HPDE6-E6E7 (cell line): ENCODE results near the gene HSD11B1L.

Experiments
- DNase-seq: peaks from one replicate; pipeline ENCODE4 v3.0.0; 2011; ENCODE audit warnings: missing footprints; ENCODE audit errors: extremely low spot score

Gene HSD11B1L

GRCh38 chr19:5666921-5667610, 13.8 kb upstream of the HSD11B1L start:
- no peak for DNase-seq

GRCh38 chr19:5667751-5668271, 13.0 kb upstream of the HSD11B1L start:
- DNase-seq = no peak

GRCh38 chr19:5669212-5669611, 11.6 kb upstream of the HSD11B1L start:
- DNase-seq = no peak

GRCh38 chr19:5671600-5671999, 9.2 kb upstream of the HSD11B1L start:
- DNase-seq = no peak

DNA sequence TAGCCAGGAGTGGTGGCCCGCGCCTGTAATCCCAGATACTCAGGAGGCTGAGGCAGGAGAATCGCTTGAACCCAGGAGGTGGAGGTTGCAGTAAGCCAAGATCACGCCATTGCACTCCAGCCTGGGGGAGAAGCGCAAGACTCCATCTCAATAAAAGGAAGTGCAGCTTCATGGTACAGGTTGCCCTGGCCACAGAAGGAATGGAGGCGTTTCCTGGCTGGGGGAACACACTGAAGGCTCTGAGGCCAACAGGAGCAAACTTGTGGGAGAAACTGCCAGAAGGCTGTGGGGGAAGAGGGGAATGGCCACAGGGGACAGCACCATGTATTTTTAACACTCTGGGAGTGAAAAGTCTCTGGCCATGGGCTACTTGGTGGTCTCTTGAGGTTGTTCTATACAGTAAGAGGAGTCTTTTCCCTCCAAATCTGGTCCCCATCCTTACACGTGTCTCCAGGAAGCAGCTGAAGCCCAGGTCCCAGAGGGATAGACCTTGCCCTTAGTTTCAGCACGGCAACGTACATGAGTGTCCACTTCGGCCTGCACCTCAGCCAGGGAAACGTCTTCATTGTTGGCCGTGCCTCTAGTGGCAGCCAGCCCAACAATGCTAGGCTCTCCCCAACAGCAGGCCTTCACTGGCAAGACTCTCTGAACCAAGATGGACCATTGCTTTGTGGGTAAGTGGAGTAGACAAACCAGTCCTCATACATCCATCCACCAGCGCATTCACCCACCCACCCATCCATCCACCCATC, 7.9 kb upstream of the HSD11B1L start:
- DNase-seq = no peak

DNA sequence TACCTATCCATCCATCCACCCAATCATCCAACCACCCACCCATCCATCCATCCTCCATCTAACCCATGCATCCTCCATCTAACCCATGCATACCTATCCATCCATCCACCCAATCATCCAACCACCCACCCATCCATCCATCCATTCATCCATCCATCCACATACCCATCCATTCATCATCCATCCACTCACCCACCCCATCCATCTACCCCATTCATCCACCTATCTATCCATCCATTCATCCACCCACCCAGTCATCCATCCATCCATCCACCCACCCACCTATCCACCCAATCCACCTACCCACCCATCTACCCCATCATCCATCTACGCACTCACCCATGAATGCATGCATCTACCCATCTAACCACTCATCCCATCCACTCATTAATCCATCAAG, 7.1 kb upstream of the HSD11B1L start:
- no peak for DNase-seq

DNA sequence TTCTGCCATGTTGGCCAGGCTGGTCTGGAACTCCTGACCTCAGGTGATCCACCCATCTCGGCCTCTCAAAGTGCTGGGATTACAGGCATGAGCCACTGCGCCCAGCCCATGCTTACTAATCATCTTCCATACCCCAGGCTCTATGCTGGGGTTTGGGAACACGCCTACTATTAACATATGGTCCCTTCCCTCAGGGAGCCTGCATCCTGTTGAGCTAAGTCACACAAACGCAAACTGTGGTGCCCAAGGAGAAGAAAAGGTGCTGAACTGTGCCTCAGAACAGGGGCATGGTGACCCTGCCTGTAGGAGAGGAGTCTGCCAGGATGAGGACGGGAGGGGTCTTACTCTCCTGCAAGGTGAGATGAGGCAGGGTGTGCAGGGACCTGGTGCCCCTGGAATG, 6.1 kb upstream of the HSD11B1L start:
- no peak for DNase-seq

GRCh38 chr19:5676105-5676771, 4.6 kb upstream of the HSD11B1L start:
- DNase-seq = no peak

GRCh38 chr19:5676772-5677105, 4.1 kb upstream of the HSD11B1L start:
- DNase-seq = no peak

- DNase-seq = no peak
Measured at GRCh38 chr19:5677136-5677535, 3.7 kb upstream of the HSD11B1L start.

DNA sequence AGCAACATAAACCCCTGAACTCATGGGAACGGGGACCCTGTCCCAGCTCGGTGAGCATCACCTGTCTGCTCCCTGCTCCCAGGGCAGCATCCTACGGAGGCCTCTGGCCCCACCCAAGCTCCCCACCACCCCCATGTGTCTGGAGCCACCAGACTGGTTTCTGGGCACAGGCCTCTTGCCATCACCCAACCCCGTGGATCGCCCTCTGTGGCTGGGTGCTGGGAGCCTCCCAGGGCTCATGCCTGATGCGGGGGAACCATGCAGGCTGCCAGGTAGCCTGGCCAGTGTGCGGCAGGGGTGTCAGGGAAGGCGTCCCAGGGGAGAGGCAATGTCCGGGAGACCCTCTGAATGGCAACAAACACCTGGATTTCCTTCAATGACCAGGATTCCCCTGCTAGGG, 3.2 kb upstream of the HSD11B1L start:
- no peak for DNase-seq

DNA sequence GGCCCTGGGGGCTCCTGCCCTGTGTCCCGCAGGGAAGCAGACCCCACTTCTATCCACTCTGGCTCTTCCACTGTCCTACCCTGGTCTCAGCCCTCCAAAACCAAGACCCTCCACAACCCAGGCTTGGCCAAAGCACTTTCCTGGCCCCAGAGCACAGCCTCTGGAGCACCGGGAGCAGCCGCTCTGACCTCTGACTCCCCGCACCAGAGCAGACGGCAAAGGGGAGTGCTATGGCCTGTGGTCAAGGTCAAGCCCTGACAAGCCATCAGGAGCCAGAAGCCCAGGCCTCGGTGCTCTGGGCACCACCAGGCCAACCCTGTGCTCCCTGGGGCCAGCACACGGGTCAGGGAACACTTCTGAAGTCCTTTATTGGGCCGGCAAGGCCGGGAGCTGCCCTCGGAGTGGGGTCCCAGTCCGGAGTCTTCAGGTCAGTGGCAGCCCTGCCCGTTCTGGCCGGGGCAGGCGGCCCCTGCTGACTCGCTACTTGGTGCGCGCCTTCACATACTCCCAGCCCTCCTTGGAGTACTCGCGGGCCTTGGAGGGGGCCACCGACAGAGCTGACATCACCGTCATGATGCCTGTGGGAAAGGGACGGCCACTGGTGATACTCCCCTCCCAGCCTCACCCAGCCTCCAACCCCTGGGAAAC, 2.6 kb upstream of the HSD11B1L start:
- no peak for DNase-seq

DNA sequence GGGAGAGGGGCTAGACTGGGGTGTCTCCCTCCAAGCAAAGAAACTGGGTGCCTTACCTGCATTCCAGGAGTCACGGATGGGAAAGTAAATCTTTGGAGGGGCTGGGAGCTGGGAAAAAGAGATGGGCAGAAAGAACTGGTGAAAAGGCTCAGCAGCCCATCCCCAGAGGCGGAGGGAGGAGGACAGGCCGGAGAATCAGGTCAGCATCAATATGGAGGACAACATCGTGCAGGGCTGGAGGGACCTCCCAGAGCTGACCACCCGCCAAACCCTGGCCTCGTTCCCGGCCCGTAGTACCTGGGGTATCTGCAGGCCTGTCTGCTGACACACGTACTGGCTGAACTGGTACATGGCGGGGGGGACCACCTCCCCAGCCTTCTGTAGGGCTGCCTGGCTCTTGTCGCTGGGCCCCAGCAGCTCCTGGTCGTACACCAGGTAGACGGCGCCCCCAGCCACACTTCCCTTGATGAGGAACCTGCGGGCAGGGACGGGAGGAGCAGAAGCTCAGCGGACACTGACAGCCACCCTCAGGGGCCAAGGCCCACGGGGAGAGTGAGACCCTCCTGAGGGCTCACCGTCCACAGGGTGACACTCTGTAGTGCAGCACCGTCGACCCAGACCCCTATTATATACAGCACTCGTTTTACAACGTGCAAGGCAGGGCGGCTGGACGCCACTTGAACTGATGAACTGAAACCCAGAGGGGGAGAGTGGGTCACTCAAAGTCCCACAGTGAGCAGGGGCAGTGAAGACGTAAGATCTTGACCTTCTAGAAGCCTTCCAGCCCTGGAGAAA, 1.3 kb upstream of the HSD11B1L start:
- DNase-seq = no peak

DNA sequence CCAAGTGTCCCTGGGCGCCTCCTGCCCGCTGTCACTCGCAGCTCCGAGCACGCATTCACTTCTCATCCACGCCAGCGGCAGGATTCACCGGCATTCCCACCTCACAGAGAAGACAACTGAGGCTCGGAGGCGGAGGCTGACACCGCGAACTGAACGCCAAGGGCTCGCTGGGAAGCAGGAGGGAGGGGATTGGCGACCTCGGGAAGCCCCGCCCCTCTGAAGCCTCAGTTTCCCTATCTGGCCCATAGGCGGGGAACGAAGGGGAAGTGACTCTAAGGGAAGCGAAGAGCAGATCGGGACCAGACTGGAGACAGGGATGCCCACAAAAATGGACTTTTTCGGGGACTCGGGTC, 767 bp upstream of the HSD11B1L start:
- no peak for DNase-seq

DNA sequence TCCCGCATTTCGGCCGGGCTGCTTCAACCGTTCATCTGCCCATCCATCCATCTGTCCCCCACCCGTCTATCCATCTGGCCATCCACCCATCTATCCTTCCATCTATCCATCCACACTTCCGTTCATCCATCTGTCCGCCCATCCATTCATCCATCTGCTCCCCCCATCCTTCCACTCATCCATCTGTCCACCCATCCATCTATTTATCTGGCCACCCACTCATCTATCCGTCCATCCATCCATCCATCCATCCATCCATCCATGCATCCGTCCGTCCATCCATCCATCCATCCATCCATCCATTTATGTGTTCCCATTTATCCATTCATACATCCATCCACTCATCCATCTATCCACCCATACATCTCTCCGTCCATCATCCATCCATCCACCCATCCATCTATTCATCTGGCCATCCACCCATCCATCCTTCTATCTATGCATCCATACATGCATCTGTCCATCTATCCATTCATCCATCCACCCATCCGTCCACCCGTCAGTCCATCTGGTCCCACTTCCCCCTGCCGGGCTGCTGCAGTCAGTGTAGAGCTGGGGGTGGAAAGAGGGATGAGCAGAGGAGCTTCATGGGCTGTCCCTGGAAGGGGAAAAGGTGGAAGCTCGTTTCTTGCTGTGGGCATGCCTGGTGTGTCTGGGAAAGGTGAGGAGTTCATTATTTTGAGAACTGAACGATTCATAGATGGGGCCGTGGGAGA, 722 bp downstream of the HSD11B1L start:
- DNase-seq = no peak

DNA sequence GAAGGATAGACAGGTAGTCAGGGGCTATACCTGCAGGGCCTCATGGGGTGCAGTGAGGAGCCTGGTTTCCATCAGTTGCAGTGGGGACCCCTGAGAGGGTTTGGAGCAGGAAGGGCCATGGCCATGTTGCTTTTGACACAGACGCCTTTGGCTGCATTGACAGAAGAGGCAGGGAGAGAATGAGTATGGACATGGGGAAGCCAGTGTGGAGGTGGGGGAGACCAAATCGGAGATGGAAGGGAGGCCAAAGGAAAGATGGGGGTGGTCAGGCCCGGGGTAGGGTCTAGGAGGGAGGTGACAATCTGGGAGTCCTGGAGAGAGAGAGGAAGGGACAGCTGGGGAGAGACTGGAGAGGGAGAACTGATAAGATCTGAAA, 1.3 kb downstream of the HSD11B1L start:
- DNase-seq = no peak

GRCh38 chr19:5683177-5683886, 2.5 kb downstream of the HSD11B1L start:
- no peak for DNase-seq

DNA sequence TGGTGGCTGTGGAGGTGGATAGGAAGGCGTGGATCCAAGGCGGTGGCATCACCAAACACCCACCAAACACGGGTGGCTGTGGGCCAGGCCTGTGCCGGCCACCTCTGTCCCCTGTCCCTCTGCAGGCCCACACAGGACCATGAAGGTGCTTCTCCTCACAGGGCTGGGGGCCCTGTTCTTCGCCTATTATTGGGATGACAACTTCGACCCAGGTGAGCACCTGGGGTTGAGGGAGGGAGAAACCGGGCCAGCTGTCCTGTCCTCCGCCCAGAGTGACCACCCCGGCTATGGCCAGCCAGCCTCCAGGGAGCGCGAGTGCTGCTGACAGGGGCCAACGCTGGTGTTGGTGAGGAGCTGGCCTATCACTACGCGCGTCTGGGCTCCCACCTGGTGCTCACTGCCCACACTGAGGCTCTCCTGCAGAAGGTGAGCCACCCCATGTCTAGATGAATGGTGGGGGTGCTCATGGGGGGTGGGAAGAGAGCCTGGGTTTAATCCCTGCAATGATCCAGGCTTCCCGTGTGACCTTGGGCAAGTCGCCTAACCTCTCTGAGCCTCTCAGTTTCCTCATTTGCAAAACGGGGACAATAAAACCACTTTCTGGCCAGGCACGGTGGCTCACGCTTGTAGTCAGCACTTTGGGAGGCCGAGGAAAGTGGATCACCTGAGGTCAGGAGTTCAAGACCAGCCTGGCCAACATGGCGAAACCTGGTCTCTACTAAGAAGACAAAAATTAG, 4.0 kb downstream of the HSD11B1L start:
- DNase-seq = no peak

GRCh38 chr19:5686326-5686646, 5.5 kb downstream of the HSD11B1L start:
- no peak for DNase-seq
